GM12878 (cell line): Measurements from ENCODE around the gene UBASH3A. TPM values are rescaled to one million over a fixed set of nuclear protein-coding genes. Genes with fewer than 3 reads are reported as not detected.

Experiments
- CHD4 ChIP-seq: fragments of 200-600 bp; sonication (generic); IDR thresholded peaks from 2 replicates; pipeline ENCODE4 v1.6.1; 2016; ENCODE audit warnings: mild to moderate bottlenecking
- CTCF ChIP-seq, 3 experiments: IDR thresholded peaks in 2 of 3; conservative IDR thresholded peaks in 1 of 3; 2 replicates each; pipeline ENCODE4 v1.5.1; 2011; ENCODE audit warnings: low read depth in 3 of 3, low read length in 3 of 3, mild to moderate bottlenecking in 3 of 3, control low read depth in 2 of 3, moderate library complexity in 2 of 3, inconsistent platforms in 1 of 3, mixed read lengths in 1 of 3; ENCODE audit not compliant: control insufficient read depth in 2 of 3, insufficient read depth in 1 of 3; ENCODE audit errors: extremely low read depth in 1 of 3
- E2F4 ChIP-seq: IDR thresholded peaks from 2 replicates; pipeline ENCODE4 v1.6.1; 2012; ENCODE audit warnings: low read depth, low read length, improper control_type of control experiment
- LARP7 ChIP-seq: fragments of 450-650 bp; IDR thresholded peaks from 2 replicates; pipeline ENCODE4 v1.6.1; 2017; ENCODE audit warnings: mild to moderate bottlenecking
- MAX ChIP-seq: IDR thresholded peaks from 2 replicates; pipeline ENCODE4 v1.6.1; 2012; ENCODE audit warnings: low read depth, low read length, improper control_type of control experiment
- MEF2A ChIP-seq: IDR thresholded peaks from 2 replicates; pipeline ENCODE4 v1.6.1; 2011; ENCODE audit warnings: low read depth, mild to moderate bottlenecking, low read length, moderate library complexity; ENCODE audit not compliant: insufficient read depth
- MLLT1 ChIP-seq: fragments of 450-650 bp; IDR thresholded peaks from 2 replicates; pipeline ENCODE4 v1.6.1; 2016; ENCODE audit warnings: mild to moderate bottlenecking
- NFXL1 ChIP-seq: fragments of 450-650 bp; IDR thresholded peaks from 2 replicates; pipeline ENCODE4 v1.6.1; 2017; ENCODE audit warnings: antibody characterized with exemption, mild to moderate bottlenecking, borderline replicate concordance
- NR2C2 ChIP-seq: IDR thresholded peaks from 2 replicates; pipeline ENCODE4 v1.6.1; 2011; ENCODE audit warnings: borderline replicate concordance, low read depth; ENCODE audit not compliant: control insufficient read depth, insufficient read length
- PBX3 ChIP-seq: IDR thresholded peaks from 2 replicates; pipeline ENCODE4 v1.6.1; 2011; ENCODE audit warnings: mild to moderate bottlenecking, low read depth, low read length, moderate library complexity; ENCODE audit not compliant: insufficient replicate concordance
- RUNX3 ChIP-seq: IDR thresholded peaks from 2 replicates; pipeline ENCODE4 v1.6.1; 2012; ENCODE audit warnings: low read length, inconsistent platforms
- SP1 ChIP-seq: IDR thresholded peaks from one replicate; pipeline ENCODE4 v1.6.1; 2011; ENCODE audit warnings: low read depth, low read length
- SUZ12 ChIP-seq: fragments of 200-600 bp; sonication (generic); IDR thresholded peaks from one replicate; pipeline ENCODE4 v1.6.1; 2018; ENCODE audit warnings: antibody characterized with exemption, mild to moderate bottlenecking; ENCODE audit not compliant: unreplicated experiment
- TCF7 ChIP-seq: IDR thresholded peaks from 2 replicates; pipeline ENCODE4 v1.6.1; 2014; ENCODE audit warnings: antibody characterized with exemption, borderline replicate concordance
- YBX1 ChIP-seq: fragments of 450-650 bp; IDR thresholded peaks from 2 replicates; pipeline ENCODE4 v1.6.1; 2016; ENCODE audit warnings: antibody characterized with exemption
- YY1 ChIP-seq: IDR thresholded peaks from 2 replicates; pipeline ENCODE4 v1.6.1; 2011; ENCODE audit warnings: low read depth, mild to moderate bottlenecking, low read length
- ZNF24 ChIP-seq: fragments of 450-650 bp; IDR thresholded peaks from 2 replicates; pipeline ENCODE4 v1.6.1; 2017; ENCODE audit warnings: antibody characterized with exemption, mild to moderate bottlenecking
- ZNF592 ChIP-seq: fragments of 450-650 bp; IDR thresholded peaks from 2 replicates; pipeline ENCODE4 v1.6.1; 2017; ENCODE audit warnings: mild to moderate bottlenecking, moderate library complexity
- polyA plus RNA-seq, 11 experiments: library from polyadenylated mRNA; depleted of rRNA in 4 of 11; unstranded in 6 of 11; stranded (reverse) in 5 of 11; fragments of >200 nt; fragmentation: Nextera tagmentation in 4 of 11; fragmentation: Illumina TruSeq in 1 of 11; extraction: Ambion mirVana in 4 of 11; extraction: Trizol in 1 of 11; gene quantifications; 1 replicate in 1 of 11; 2 replicates in 10 of 11; pipeline versions ENCODE4 v1.2.1 to v1.2.3, GENCODE V29; 2011 to 2016; ENCODE audit warnings: inconsistent platforms in 2 of 11, missing spikeins in 2 of 11, low read depth in 1 of 11
- total RNA-seq, 4 experiments: library from RNA; depleted of rRNA in 3 of 4; stranded (reverse); fragments of >200 nt in 3 of 4; fragmentation: Illumina TruSeq in 1 of 4; extraction: Trizol in 1 of 4; gene quantifications; 2 replicates each; pipeline versions ENCODE4 v1.2.1 to v1.2.3, GENCODE V29; 2013 to 2021

Gene UBASH3A
- total and polyA plus RNA-seq, 10 of the 15 experiments (the other 5 are each of a cell fraction or from before 2014, with no cell fraction given) = 0.04 to 0.39 (median 0.23) TPM; not detected in 1

- TF ChIP-seq ZNF592 = peak; percentile 88
- 0 out of 2 replicates have a peak, but pooled peaks have one; percentile 19 for TF ChIP-seq LARP7
- TF ChIP-seq E2F4 = no peak
- TF ChIP-seq NR2C2 = no peak
- no peak for TF ChIP-seq SUZ12
- peak; percentile 29; the same call in 1 of the 2 replicates for TF ChIP-seq YY1
- no peak for TF ChIP-seq MAX
- no peak for TF ChIP-seq CHD4
- no peak for TF ChIP-seq RUNX3
- peak; percentile 77 for TF ChIP-seq SP1
- TF ChIP-seq MLLT1 = peak; percentile 49
- no peak for TF ChIP-seq CTCF (IDR thresholded peaks at IDR 0.05 in 2 of 3, conservative IDR thresholded peaks at IDR 0.05 in 1 of 3; ENCODE audit: control insufficient read depth in 2 of 3, extremely low read depth in 1 of 3, insufficient read depth in 1 of 3, low read depth in 3 of 3, low read length in 3 of 3)
- no peak for TF ChIP-seq PBX3
- no peak for TF ChIP-seq NFXL1
- TF ChIP-seq TCF7 = no peak
- no peak for TF ChIP-seq YBX1
- no peak for TF ChIP-seq ZNF24
- TF ChIP-seq MEF2A = peak; percentile 84
Observed at GRCh38 chr21:42414928-42415769, 11.4 kb downstream of the UBASH3A start (continued).
